H1 (cell line): ENCODE measurements around the gene RRP1. TPM values are rescaled to one million over a fixed set of nuclear protein-coding genes. Genes with fewer than 3 reads are reported as not detected.

ENCODE experiments used
- CTCF ChIA-PET: fragments of 300-600 bp; sonication (Branson Sonifier 250); formaldehyde crosslinking; loops from one replicate; lab custom pipeline; 2021; ENCODE audit not compliant: partially characterized antibody; lab: Charles Lee
- POLR2A ChIA-PET: fragments of 300-600 bp; sonication (Branson Sonifier 250); formaldehyde crosslinking; loops from one replicate; lab custom pipeline; 2021; ENCODE audit warnings: inconsistent platforms; ENCODE audit not compliant: partially characterized antibody; lab: Charles Lee
- DNase-seq, 2 experiments: peaks; one replicate each; pipeline versions ENCODE4 v3.0.0 to v3.0.0-alpha.2; 2010 to 2022; ENCODE audit warnings: low spot score in 2 of 2, low read depth in 1 of 2, mixed read lengths in 1 of 2
- FAIRE-seq: peaks from 2 replicates; lab custom pipeline; 2011; peaks lifted over from hg19 to GRCh38; lab: Jason Lieb, UNC
- H2AFZ ChIP-seq: 2 replicates; pipeline ENCODE4 v1.8.1; 2012; ENCODE audit warnings: low read length, inconsistent platforms
- H2AK5ac ChIP-seq: 2 replicates; pipeline ENCODE4 v1.6.1; 2013; ENCODE audit warnings: low read depth, low read length
- H2BK120ac ChIP-seq: replicated peaks from 2 replicates; pipeline ENCODE3; 2013; ENCODE audit warnings: low read depth, low read length, inconsistent platforms
- H2BK12ac ChIP-seq: 2 replicates; pipeline ENCODE4 v1.6.1; 2013; ENCODE audit warnings: low read depth, low read length
- H2BK15ac ChIP-seq: 2 replicates; pipeline ENCODE4 v1.6.1; 2013; ENCODE audit warnings: low read length
- H2BK20ac ChIP-seq: 2 replicates; pipeline ENCODE4 v1.6.1; 2013; ENCODE audit warnings: low read length
- H2BK5ac ChIP-seq: 2 replicates; pipeline ENCODE4 v1.6.1; 2013; ENCODE audit warnings: low read depth, low read length
- H3K14ac ChIP-seq: 2 replicates; pipeline ENCODE4 v1.6.1; 2013; ENCODE audit warnings: inconsistent platforms; ENCODE audit not compliant: insufficient read length
- H3K18ac ChIP-seq: 2 replicates; pipeline ENCODE4 v1.6.1; 2013; ENCODE audit warnings: low read length; ENCODE audit errors: extremely low read depth
- H3K23ac ChIP-seq: 2 replicates; pipeline ENCODE4 v1.6.1; 2013; ENCODE audit warnings: inconsistent platforms; ENCODE audit not compliant: insufficient read length
- H3K23me2 ChIP-seq: 2 replicates; pipeline ENCODE4 v1.6.1; 2013; ENCODE audit warnings: low read depth, low read length
- H3K27ac ChIP-seq: 2 replicates; pipeline ENCODE4 v1.6.1; 2011; ENCODE audit warnings: low read depth, low read length, inconsistent platforms
- H3K27me3 ChIP-seq, 4 experiments: replicated peaks in 1 of 4; 1 replicate in 1 of 4; 2 replicates in 3 of 4; pipeline versions ENCODE4 v1.6.1 to v1.8.1; 2011 to 2013; ENCODE audit warnings: low read length in 3 of 4, mild to moderate bottlenecking in 3 of 4, inconsistent platforms in 2 of 4, mixed read lengths in 2 of 4, moderate library complexity in 1 of 4; ENCODE audit not compliant: control insufficient read depth in 3 of 4, insufficient read depth in 3 of 4; ENCODE audit errors: extremely low read depth in 1 of 4
- H3K36me3 ChIP-seq, 4 experiments: 2 replicates each; pipeline versions ENCODE4 v1.6.1 to v1.8.1; 2011 to 2013; ENCODE audit warnings: mild to moderate bottlenecking in 4 of 4, low read length in 3 of 4, moderate library complexity in 2 of 4, control low read depth in 1 of 4, inconsistent platforms in 1 of 4; ENCODE audit not compliant: insufficient read depth in 4 of 4, control insufficient read depth in 2 of 4
- H3K4ac ChIP-seq: replicated peaks from 2 replicates; pipeline ENCODE3; 2013; ENCODE audit warnings: low read length, low read depth, mixed read lengths, inconsistent platforms; ENCODE audit not compliant: insufficient read length
- H3K4me1 ChIP-seq, 4 experiments: replicated peaks in 1 of 4; 1 replicate in 1 of 4; 2 replicates in 3 of 4; pipeline versions ENCODE4 v1.6.1 to v1.8.1; 2011 to 2013; ENCODE audit warnings: low read length in 3 of 4, inconsistent platforms in 2 of 4, mixed read lengths in 1 of 4; ENCODE audit not compliant: insufficient read depth in 4 of 4, control insufficient read depth in 3 of 4
- H3K4me2 ChIP-seq, 2 experiments: 2 replicates each; pipeline versions ENCODE4 v1.6.1 to v1.8.1; 2011 to 2013; ENCODE audit warnings: low read depth in 2 of 2, low read length in 2 of 2, control low read depth in 1 of 2, inconsistent platforms in 1 of 2, mild to moderate bottlenecking in 1 of 2; ENCODE audit not compliant: insufficient read depth in 1 of 2
- H3K4me3 ChIP-seq, 4 experiments: fragments of 200-600, 300-600 bp in 1 of 4; sonication (generic), shearing (Covaris generic), sonication (Bioruptor Twin) in 1 of 4; 2 replicates each; pipeline versions ENCODE4 v1.5.1 to v1.8.1; 2011 to 2016; ENCODE audit warnings: low read length in 4 of 4, low read depth in 3 of 4, control low read depth in 2 of 4, inconsistent platforms in 2 of 4, mild to moderate bottlenecking in 2 of 4, mixed read lengths in 1 of 4, moderate library complexity in 1 of 4; ENCODE audit not compliant: insufficient read depth in 2 of 4; ENCODE audit errors: extremely low read depth in 1 of 4
- H3K56ac ChIP-seq: replicated peaks from 2 replicates; pipeline ENCODE3; 2013; ENCODE audit warnings: low read depth, mild to moderate bottlenecking, mixed read lengths, low read length, inconsistent platforms; ENCODE audit not compliant: insufficient read length
- H3K79me1 ChIP-seq: 2 replicates; pipeline ENCODE4 v1.6.1; 2013; ENCODE audit warnings: low read depth, low read length, control low read depth
- H3K79me2 ChIP-seq, 2 experiments: 2 replicates each; pipeline versions ENCODE4 v1.6.1 to v1.8.1; 2012 to 2013; ENCODE audit warnings: low read length in 2 of 2, mild to moderate bottlenecking in 2 of 2, inconsistent platforms in 1 of 2; ENCODE audit not compliant: insufficient read depth in 2 of 2, control insufficient read depth in 1 of 2
- H3K9ac ChIP-seq, 4 experiments: replicated peaks in 1 of 4; 1 replicate in 1 of 4; 2 replicates in 3 of 4; pipeline versions ENCODE4 v1.6.1 to v1.8.1; 2011 to 2013; ENCODE audit warnings: low read depth in 3 of 4, low read length in 3 of 4, control low read depth in 2 of 4, mild to moderate bottlenecking in 2 of 4, moderate library complexity in 2 of 4, inconsistent platforms in 1 of 4; ENCODE audit errors: extremely low read depth in 1 of 4
- H3K9me3 ChIP-seq, 2 experiments: 2 replicates each; pipeline versions ENCODE4 v1.6.1 to v1.8.1; 2012 to 2013; ENCODE audit warnings: mild to moderate bottlenecking in 2 of 2, moderate library complexity in 2 of 2, control low read depth in 1 of 2, inconsistent platforms in 1 of 2, low read depth in 1 of 2, low read length in 1 of 2, mixed read lengths in 1 of 2; ENCODE audit not compliant: insufficient read depth in 2 of 2
- H4K20me1 ChIP-seq, 2 experiments: replicated peaks in 1 of 2; 2 replicates each; pipeline versions ENCODE3 to v1.8.1; 2011 to 2013; ENCODE audit warnings: inconsistent platforms in 2 of 2, low read length in 2 of 2, mild to moderate bottlenecking in 1 of 2; ENCODE audit not compliant: insufficient read depth in 2 of 2, control insufficient read depth in 1 of 2
- H4K5ac ChIP-seq: 2 replicates; pipeline ENCODE4 v1.6.1; 2013; ENCODE audit warnings: low read length, low read depth, mixed read lengths, inconsistent platforms; ENCODE audit not compliant: insufficient read length
- H4K8ac ChIP-seq: 2 replicates; pipeline ENCODE4 v1.8.0; 2013; ENCODE audit warnings: mild to moderate bottlenecking, moderate library complexity, low read length, inconsistent platforms; ENCODE audit not compliant: insufficient read depth; ENCODE audit errors: extremely low read depth
- H4K91ac ChIP-seq: replicated peaks from 2 replicates; pipeline ENCODE3; 2013; ENCODE audit warnings: low read length, mixed read lengths, inconsistent platforms; ENCODE audit not compliant: insufficient read length
- WGBS, 2 experiments: shearing (Covaris generic) in 1 of 2; methylation state at CpG; one replicate each; pipeline versions ENCODE4 v1.1.6 to v1.1.7; 2013 to 2015; ENCODE audit warnings: low lambda C conversion rate in 2 of 2, mixed read lengths in 2 of 2, inconsistent platforms in 1 of 2, low coverage in 1 of 2, missing lambda C conversion rate in 1 of 2; ENCODE audit not compliant: insufficient replicate concordance in 2 of 2, insufficient coverage in 1 of 2, insufficient read length in 1 of 2; ENCODE audit errors: extremely low coverage in 1 of 2, missing lambda C conversion rate in 1 of 2; 5-methylcytosine and 5-hydroxymethylcytosine counted together
- polyA plus RNA-seq, 7 experiments: library from polyadenylated mRNA; depleted of rRNA in 3 of 7; stranded (reverse) in 5 of 7; unstranded in 2 of 7; fragments of >200 nt in 5 of 7; fragments of 200-250 nt in 2 of 7; gene quantifications; 1 replicate in 5 of 7; 2 replicates in 1 of 7; 4 replicates in 1 of 7; pipeline versions ENCODE4 v1.2.1 to v1.2.3, GENCODE V29; 2011 to 2013; ENCODE audit warnings: missing spikeins in 2 of 7, mixed read lengths in 2 of 7
- total RNA-seq: library from RNA; stranded (reverse); fragmentation: NEBNext Ultra II Directional; extraction: Animal tissue kit (Norgen Biotek cat#: 25700); gene quantifications from 2 replicates; pipeline ENCODE4 v1.2.1, GENCODE V29; 2021

The RRP1 gene
- total and polyA plus RNA-seq, 2 of the 8 experiments (the other 6 are each of a cell fraction or from before 2014, with no cell fraction given), result 11.6 to 55.2 TPM

- H4K20me1 ChIP-seq, result peaks cover 26 to 31% of the 10 kb centered on the region in 2 experiments
- H3K9me3 ChIP-seq, result no peaks in the 10 kb centered on the region
- no peak overlapping the region for H3K4me3 ChIP-seq
- H2BK5ac ChIP-seq, result no peak overlapping the region
- H2BK120ac ChIP-seq, result no peak overlapping the region
- FAIRE-seq (no peak), DNase-seq (no peak)
- H3K9ac ChIP-seq, result no peak overlapping the region
- ChIA-PET POLR2A (interaction anchor here (1.0 to 3.6 kb wide), 4 partner anchors 9 to 68 kb away, joined by 3 to 19 read pairs (median 4); partner anchors contain the start of gene RRP1), CTCF (interaction anchor here (1.1 to 2.2 kb wide), 3 partner anchors 9 to 13 kb away, joined by 3 to 6 read pairs (median 4); partner anchors contain the start of gene RRP1)
- no peak overlapping the region for H3K18ac ChIP-seq
- H3K14ac ChIP-seq, result no peak overlapping the region
- peaks cover 42 to 88% (median 80%) of the 10 kb centered on the region in 4 experiments for H3K36me3 ChIP-seq
- 0 out of 4 replicates have a peak, but pooled peaks cover 0 to 1% of the 10 kb centered on the region in 2 experiments for H3K79me2 ChIP-seq
- H2AFZ ChIP-seq, result no peak overlapping the region
- H3K27me3 ChIP-seq, result no peaks in the 10 kb centered on the region
- no peaks in the 10 kb centered on the region for H3K4me1 ChIP-seq
- no peak overlapping the region for H4K5ac ChIP-seq
- H3K79me1 ChIP-seq, result peaks cover 4% of the 10 kb centered on the region
- no peak overlapping the region for H3K56ac ChIP-seq
- H4K8ac ChIP-seq, result no peak overlapping the region; the same call in 1 of the 2 replicates
- no peak overlapping the region for H2AK5ac ChIP-seq
- H3K23ac ChIP-seq, result no peak overlapping the region
- H2BK20ac ChIP-seq, result no peak overlapping the region
- no peak overlapping the region for H3K4ac ChIP-seq
- 96% methylated on average over 18 of the region's 19 CpGs; no CpG with 5 or more reads in 1 of the 2 experiments for WGBS, 2 experiments
- no peak overlapping the region for H3K4me2 ChIP-seq
- no peak overlapping the region for H4K91ac ChIP-seq
- no peak overlapping the region for H3K27ac ChIP-seq
- no peaks in the 10 kb centered on the region for H3K23me2 ChIP-seq
- no peak overlapping the region for H2BK12ac ChIP-seq
- no peak overlapping the region for H2BK15ac ChIP-seq
Measured at GRCh38 chr21:43799301-43799840, 10.0 kb downstream of the RRP1 start.
